GM23248 (cell line): Measurements from ENCODE around the gene HPSE. TPM values are rescaled to one million over a fixed set of nuclear protein-coding genes. Genes with fewer than 3 reads are reported as not detected.

ENCODE experiments used
- DNase-seq: peaks from one replicate; pipeline ENCODE4 v3.0.0-alpha.2; 2015
- H2AFZ ChIP-seq: fragments of 200-600 bp; sonication (generic); 2 replicates; pipeline ENCODE4 v1.6.1; 2016; ENCODE audit warnings: antibody characterized with exemption
- H3F3A ChIP-seq: fragments of 200-600 bp; sonication (generic); 2 replicates; pipeline ENCODE4 v1.6.1; 2016; ENCODE audit warnings: mild to moderate bottlenecking, antibody characterized with exemption, mixed run types; ENCODE audit not compliant: insufficient read depth
- H3K27ac ChIP-seq: fragments of 200-600 bp; sonication (generic); 2 replicates; pipeline ENCODE4 v1.5.1; 2016; ENCODE audit warnings: mild to moderate bottlenecking
- H3K27me3 ChIP-seq: fragments of 200-600 bp; sonication (generic); replicated peaks from 2 replicates; pipeline ENCODE4 v1.6.1; 2016; ENCODE audit warnings: mild to moderate bottlenecking; ENCODE audit not compliant: insufficient read depth
- H3K36me3 ChIP-seq: fragments of 200-600 bp; sonication (generic); 2 replicates; pipeline ENCODE4 v1.6.1; 2016; ENCODE audit warnings: low read depth, mild to moderate bottlenecking
- H3K4me1 ChIP-seq: fragments of 200-600 bp; sonication (generic); 2 replicates; pipeline ENCODE4 v1.6.1; 2016; ENCODE audit warnings: mild to moderate bottlenecking; ENCODE audit not compliant: insufficient read depth
- H3K4me2 ChIP-seq: fragments of 200-600 bp; sonication (generic); one replicate; pipeline ENCODE4 v1.6.1; 2016; ENCODE audit warnings: mild to moderate bottlenecking; ENCODE audit not compliant: unreplicated experiment
- H3K4me3 ChIP-seq: fragments of 200-600 bp; sonication (generic); 2 replicates; pipeline ENCODE4 v1.5.1; 2016; ENCODE audit warnings: mild to moderate bottlenecking
- H3K79me2 ChIP-seq: fragments of 200-600 bp; sonication (generic); 2 replicates; pipeline ENCODE4 v1.6.1; 2016; ENCODE audit warnings: mild to moderate bottlenecking; ENCODE audit not compliant: insufficient read depth
- H3K9ac ChIP-seq: fragments of 200-600 bp; sonication (generic); 2 replicates; pipeline ENCODE4 v1.6.1; 2016; ENCODE audit warnings: mild to moderate bottlenecking
- H3K9me2 ChIP-seq: fragments of 200-600 bp; sonication (generic); 2 replicates; pipeline ENCODE4 v1.6.1; 2016; ENCODE audit warnings: mixed run types, mild to moderate bottlenecking, moderate library complexity; ENCODE audit not compliant: insufficient read depth
- H3K9me3 ChIP-seq: fragments of 200-600 bp; sonication (generic); one replicate; pipeline ENCODE4 v1.6.1; 2017; ENCODE audit warnings: low read depth
- H4K20me1 ChIP-seq: fragments of 200-600 bp; sonication (generic); 2 replicates; pipeline ENCODE4 v1.6.0; 2016; ENCODE audit not compliant: insufficient read depth
- EZH2 ChIP-seq: fragments of 200-600 bp; sonication (generic); IDR thresholded peaks from 2 replicates; pipeline ENCODE4 v1.6.1; 2018; ENCODE audit warnings: antibody characterized with exemption, mild to moderate bottlenecking; ENCODE audit not compliant: insufficient read depth, poor library complexity, severe bottlenecking
- EZH2phosphoT487 ChIP-seq: fragments of 200-600 bp; sonication (generic); IDR thresholded peaks from 2 replicates; pipeline ENCODE4 v1.6.1; 2018; ENCODE audit warnings: antibody characterized with exemption, moderate library complexity, mild to moderate bottlenecking, low read depth; ENCODE audit not compliant: insufficient read depth
- WGBS, 2 experiments: methylation state at CpG; one replicate each; pipeline ENCODE4 v1.1.6; 2015 to 2017; ENCODE audit warnings: low lambda C conversion rate in 2 of 2, low coverage in 1 of 2; ENCODE audit errors: missing lambda C conversion rate in 2 of 2; 5-methylcytosine and 5-hydroxymethylcytosine counted together
- in situ Hi-C: fragments of 300-500 bp; cut with MboI; formaldehyde crosslinking; loops from 2 replicates; pipeline ENCODE4 v1.15.0; 2020
- polyA plus RNA-seq: library from polyadenylated mRNA; unstranded; fragments of >200 nt; fragmentation: Nextera tagmentation; extraction: Ambion mirVana; gene quantifications from 2 replicates; pipeline ENCODE4 v1.2.1, GENCODE V29; 2016
- total RNA-seq: library from RNA; depleted of rRNA; stranded (reverse); fragments of >200 nt; shearing (Covaris generic); gene quantifications from 2 replicates; pipeline ENCODE4 v1.2.3, GENCODE V29; 2014

The HPSE gene
- total and polyA plus RNA-seq, 2 experiments from 2014 or later = 0.54 to 1.5 TPM

GRCh38 chr4:83323136-83323535 lies 11.5 kb downstream of the HPSE start:
- Histone ChIP-seq H4K20me1 (no peaks in the 10 kb centered on the region), H3F3A (no peaks in the 10 kb centered on the region), H3K9me2 (no peaks in the 10 kb centered on the region), H3K27me3 (no peaks in the 10 kb centered on the region), H3K9ac (no peak overlapping the region), H3K4me3 (no peak overlapping the region), H2AFZ (no peak overlapping the region), H3K36me3 (no peaks in the 10 kb centered on the region), H3K79me2 (no peaks in the 10 kb centered on the region), H3K27ac (no peak overlapping the region), H3K4me2 (no peak overlapping the region), H3K9me3 (no peaks in the 10 kb centered on the region), H3K4me1 (no peaks in the 10 kb centered on the region)
- WGBS, 2 experiments = 80 to 87% methylated on average over 3 of the region's 3 CpGs
- no peak for DNase-seq
- in situ Hi-C loops = no loop called here
- TF ChIP-seq EZH2phosphoT487 = no peak
- no peak for TF ChIP-seq EZH2

GRCh38 chr4:83320548-83320947 lies 14.1 kb downstream of the HPSE start:
- whole genome bisulfite sequencing, 2 experiments = 17 to 22% methylated on average over 5 of the region's 5 CpGs
- peak overlapping the region; percentile 18 for H3K4me2 ChIP-seq
- no peaks in the 10 kb centered on the region for H3K4me1 ChIP-seq
- DNase-seq = peak; percentile 85
- H3K27ac ChIP-seq = no peak overlapping the region; the same call in 1 of the 2 replicates
- no peaks in the 10 kb centered on the region for H3K9me2 ChIP-seq
- no peaks in the 10 kb centered on the region for H3F3A ChIP-seq
- no peaks in the 10 kb centered on the region for H3K27me3 ChIP-seq
- H3K9me3 ChIP-seq = no peaks in the 10 kb centered on the region
- H2AFZ ChIP-seq = 0 out of 2 replicates have a peak overlapping the region, but pooled peaks have one; percentile 17
- TF ChIP-seq EZH2phosphoT487 = no peak
- TF ChIP-seq EZH2 = no peak
- no peaks in the 10 kb centered on the region for H3K36me3 ChIP-seq
- no peak overlapping the region for H3K9ac ChIP-seq
- H4K20me1 ChIP-seq = no peaks in the 10 kb centered on the region
- in situ Hi-C loops = no loop called here
- no peak overlapping the region for H3K4me3 ChIP-seq
- H3K79me2 ChIP-seq = no peaks in the 10 kb centered on the region

GRCh38 chr4:83318666-83319065 lies 16.0 kb downstream of the HPSE start:
- H3F3A ChIP-seq = no peaks in the 10 kb centered on the region

GRCh38 chr4:83317671-83318070 lies 17.0 kb downstream of the HPSE start:
- H3K9me3 ChIP-seq = no peaks in the 10 kb centered on the region
- no peaks in the 10 kb centered on the region for H3K4me1 ChIP-seq
- no peak overlapping the region for H3K9ac ChIP-seq
- H3F3A ChIP-seq = no peaks in the 10 kb centered on the region
- no peak overlapping the region for H3K27ac ChIP-seq
- H3K36me3 ChIP-seq = no peaks in the 10 kb centered on the region
- H3K79me2 ChIP-seq = no peaks in the 10 kb centered on the region
- no peaks in the 10 kb centered on the region for H3K27me3 ChIP-seq
- no peak overlapping the region for H3K4me2 ChIP-seq
- H2AFZ ChIP-seq = no peak overlapping the region
- H4K20me1 ChIP-seq = no peaks in the 10 kb centered on the region
- DNase-seq = no peak
- TF ChIP-seq EZH2phosphoT487 = no peak
- TF ChIP-seq EZH2 = no peak
- no peaks in the 10 kb centered on the region for H3K9me2 ChIP-seq
- H3K4me3 ChIP-seq = no peak overlapping the region
- WGBS, 2 experiments = 56 to 58% methylated on average over 4 of the region's 4 CpGs
- in situ Hi-C loops = no loop called here

More at GRCh38 chr4:83318666-83319065, 16.0 kb downstream of the HPSE start:
- DNase-seq = no peak
- Histone ChIP-seq H2AFZ (no peak overlapping the region), H4K20me1 (no peaks in the 10 kb centered on the region), H3K9ac (no peak overlapping the region), H3K79me2 (no peaks in the 10 kb centered on the region), H3K36me3 (no peaks in the 10 kb centered on the region), H3K4me1 (no peaks in the 10 kb centered on the region), H3K9me2 (no peaks in the 10 kb centered on the region), H3K4me3 (no peak overlapping the region), H3K9me3 (no peaks in the 10 kb centered on the region), H3K27ac (no peak overlapping the region), H3K27me3 (no peaks in the 10 kb centered on the region), H3K4me2 (no peak overlapping the region)
- WGBS, 2 experiments = 88 to 92% methylated on average over 3 of the region's 3 CpGs
- in situ Hi-C loops = no loop called here
- TF ChIP-seq EZH2phosphoT487 = no peak
- TF ChIP-seq EZH2 = no peak
